ENCODE measurements around the gene EPB41L5.

EPB41L5 gene

GRCh38 chr2:120167272-120167671 is 154.4 kb downstream of the EPB41L5 start:
- DNase-seq (ENCODE audit: low read depth in 1 of 2, low spot score in 1 of 2), result no peak
- no peak overlapping the region for H3K27ac ChIP-seq (replicated peaks)
- no peak for TF ChIP-seq REST (IDR thresholded peaks at IDR 0.05; ENCODE audit: insufficient replicate concordance, low read depth)
- TF ChIP-seq CTCF (IDR thresholded peaks at IDR 0.05; ENCODE audit: insufficient read depth, low read length), result no peak
- no peak for TF ChIP-seq SPI1 (IDR thresholded peaks at IDR 0.05; ENCODE audit: borderline replicate concordance, low read depth)
- TF ChIP-seq POLR2AphosphoS5 (IDR thresholded peaks at IDR 0.05; ENCODE audit: low read depth), result no peak
- no peak for TF ChIP-seq GABPA (IDR thresholded peaks at IDR 0.05; ENCODE audit: low read depth)
- H3K4me3 ChIP-seq (replicated peaks; ENCODE audit: insufficient read depth, low read length), result no peak overlapping the region
- no peaks in the 10 kb centered on the region for H3K27me3 ChIP-seq (ENCODE audit: insufficient read depth, poor library complexity, severe bottlenecking)

GRCh38 chr2:120169020-120169419 is 156.1 kb downstream of the EPB41L5 start:
- Histone ChIP-seq H3K27ac (replicated peaks) (no peak overlapping the region), H3K27me3 (ENCODE audit: insufficient read depth, poor library complexity, severe bottlenecking) (no peaks in the 10 kb centered on the region), H3K4me3 (replicated peaks; ENCODE audit: insufficient read depth, low read length) (no peak overlapping the region)
- TF ChIP-seq GABPA (IDR thresholded peaks at IDR 0.05; ENCODE audit: low read depth) (no peak), SPI1 (IDR thresholded peaks at IDR 0.05; ENCODE audit: borderline replicate concordance, low read depth) (no peak), POLR2AphosphoS5 (IDR thresholded peaks at IDR 0.05; ENCODE audit: low read depth) (no peak), REST (IDR thresholded peaks at IDR 0.05; ENCODE audit: insufficient replicate concordance, low read depth) (no peak), CTCF (IDR thresholded peaks at IDR 0.05; ENCODE audit: insufficient read depth, low read length) (no peak)
- no peak for DNase-seq (ENCODE audit: low read depth in 1 of 2, low spot score in 1 of 2)

- H3K27me3 ChIP-seq (ENCODE audit: insufficient read depth, poor library complexity, severe bottlenecking), result no peaks in the 10 kb centered on the region
- no peak overlapping the region for H3K4me3 ChIP-seq (replicated peaks; ENCODE audit: insufficient read depth, low read length)
- TF ChIP-seq GABPA (IDR thresholded peaks at IDR 0.05; ENCODE audit: low read depth), result no peak
- peak; percentile 7 for TF ChIP-seq CTCF (IDR thresholded peaks at IDR 0.05; ENCODE audit: insufficient read depth, low read length)
- no peak for TF ChIP-seq REST (IDR thresholded peaks at IDR 0.05; ENCODE audit: insufficient replicate concordance, low read depth)
- no peak for TF ChIP-seq SPI1 (IDR thresholded peaks at IDR 0.05; ENCODE audit: borderline replicate concordance, low read depth)
- TF ChIP-seq POLR2AphosphoS5 (IDR thresholded peaks at IDR 0.05; ENCODE audit: low read depth), result no peak
- H3K27ac ChIP-seq (replicated peaks), result no peak overlapping the region
- DNase-seq (ENCODE audit: low read depth in 1 of 2, low spot score in 1 of 2), result peak; percentile 18 to 40
Observed at GRCh38 chr2:120174963-120175581, 162.2 kb downstream of the EPB41L5 start.
